Mesendoderm (in vitro differentiated cells): ENCODE measurements around the gene SOX6.

ENCODE experiments used
- DNase-seq: peaks from one replicate; pipeline ENCODE4 v3.0.0; 2013
- H2AK5ac ChIP-seq: 2 replicates; pipeline ENCODE4 v1.6.1; 2013; ENCODE audit warnings: low read length, inconsistent platforms
- H2BK120ac ChIP-seq: 2 replicates; pipeline ENCODE4 v1.6.1; 2013; ENCODE audit warnings: low read depth, mild to moderate bottlenecking, low read length, moderate library complexity, mixed read lengths
- H2BK15ac ChIP-seq: replicated peaks from 2 replicates; pipeline ENCODE4 v1.6.1; 2013; ENCODE audit warnings: low read depth, mild to moderate bottlenecking, moderate library complexity
- H2BK5ac ChIP-seq: 2 replicates; pipeline ENCODE4 v1.6.1; 2013; ENCODE audit warnings: low read length, inconsistent platforms
- H3K18ac ChIP-seq: 2 replicates; pipeline ENCODE4 v1.6.1; 2013; ENCODE audit warnings: mild to moderate bottlenecking, low read length, mixed read lengths
- H3K23ac ChIP-seq: one replicate; pipeline ENCODE4 v1.6.1; 2013; ENCODE audit warnings: low read length
- H3K27ac ChIP-seq: 2 replicates; pipeline ENCODE4 v1.5.1; 2013; ENCODE audit warnings: low read depth, mild to moderate bottlenecking, inconsistent platforms, low read length, moderate library complexity
- H3K27me3 ChIP-seq: 2 replicates; pipeline ENCODE4 v1.6.1; 2013; ENCODE audit warnings: low read length, control low read depth, mild to moderate bottlenecking, inconsistent platforms; ENCODE audit not compliant: insufficient read depth, poor library complexity
- H3K36me3 ChIP-seq: 2 replicates; pipeline ENCODE4 v1.6.1; 2013; ENCODE audit warnings: low read length, inconsistent platforms; ENCODE audit not compliant: control insufficient read depth, insufficient read depth
- H3K4ac ChIP-seq: one replicate; pipeline ENCODE4 v1.6.1; 2013; ENCODE audit warnings: low read depth, mild to moderate bottlenecking, low read length, moderate library complexity
- H3K4me1 ChIP-seq: 2 replicates; pipeline ENCODE4 v1.6.1; 2013; ENCODE audit warnings: low read depth, low read length, inconsistent platforms; ENCODE audit not compliant: control insufficient read depth
- H3K4me2 ChIP-seq: 2 replicates; pipeline ENCODE4 v1.6.1; 2013; ENCODE audit warnings: low read length
- H3K4me3 ChIP-seq: 2 replicates; pipeline ENCODE4 v1.5.1; 2013; ENCODE audit warnings: mild to moderate bottlenecking, low read length
- H3K56ac ChIP-seq: one replicate; pipeline ENCODE4 v1.6.1; 2013; ENCODE audit warnings: low read length
- H3K79me1 ChIP-seq: 2 replicates; pipeline ENCODE4 v1.6.1; 2013; ENCODE audit warnings: low read length, inconsistent platforms
- H3K79me2 ChIP-seq: 2 replicates; pipeline ENCODE4 v1.6.1; 2013; ENCODE audit warnings: mild to moderate bottlenecking, low read length; ENCODE audit not compliant: control insufficient read depth, insufficient read depth
- H3K9ac ChIP-seq: 2 replicates; pipeline ENCODE4 v1.6.1; 2013; ENCODE audit warnings: low read length, inconsistent platforms
- H4K5ac ChIP-seq: one replicate; pipeline ENCODE4 v1.6.1; 2013; ENCODE audit warnings: low read length
- H4K8ac ChIP-seq: one replicate; pipeline ENCODE4 v1.6.1; 2013; ENCODE audit warnings: low read depth, mild to moderate bottlenecking, control low read depth, low read length, moderate library complexity
- WGBS: extraction: QIAGEN DNeasy Blood & Tissue Kit; methylation state at CpG from one replicate; pipeline ENCODE4 v1.1.7; 2013; ENCODE audit warnings: low lambda C conversion rate, missing lambda C conversion rate; ENCODE audit not compliant: insufficient coverage; ENCODE audit errors: extremely low coverage; 5-methylcytosine and 5-hydroxymethylcytosine counted together

SOX6 gene

GRCh38 chr11:16133867-16134266 is 222.5 kb downstream of the SOX6 start:
- Histone ChIP-seq H2AK5ac (no peak overlapping the region), H3K36me3 (no peaks in the 10 kb centered on the region), H4K5ac (no peak overlapping the region), H3K27ac (no peak overlapping the region), H3K4ac (no peak overlapping the region), H3K23ac (no peak overlapping the region), H3K79me2 (no peaks in the 10 kb centered on the region), H3K4me2 (no peak overlapping the region), H4K8ac (no peak overlapping the region), H3K79me1 (no peaks in the 10 kb centered on the region), H3K18ac (no peak overlapping the region), H3K27me3 (no peaks in the 10 kb centered on the region), H3K56ac (no peak overlapping the region), H2BK5ac (no peak overlapping the region), H2BK120ac (no peak overlapping the region), H3K9ac (no peak overlapping the region), H3K4me3 (no peak overlapping the region), H3K4me1 (no peaks in the 10 kb centered on the region), H2BK15ac (no peak overlapping the region)
- no peak for DNase-seq
- no CpG with 5 or more reads among the region's 3 CpGs for WGBS

- no peak overlapping the region for H3K4me3 ChIP-seq
- H3K18ac ChIP-seq = no peak overlapping the region
- H2AK5ac ChIP-seq = no peak overlapping the region
- no peaks in the 10 kb centered on the region for H3K79me2 ChIP-seq
- DNase-seq = no peak
- no peaks in the 10 kb centered on the region for H3K27me3 ChIP-seq
- no peaks in the 10 kb centered on the region for H3K4me1 ChIP-seq
- H3K9ac ChIP-seq = no peak overlapping the region
- no peak overlapping the region for H4K5ac ChIP-seq
- H3K27ac ChIP-seq = no peak overlapping the region
- no peak overlapping the region for H2BK120ac ChIP-seq
- no peak overlapping the region for H2BK15ac ChIP-seq
- no peak overlapping the region for H3K23ac ChIP-seq
- no peak overlapping the region for H4K8ac ChIP-seq
- no peak overlapping the region for H3K4ac ChIP-seq
- H2BK5ac ChIP-seq = no peak overlapping the region
- no peak overlapping the region for H3K56ac ChIP-seq
- no peaks in the 10 kb centered on the region for H3K79me1 ChIP-seq
- no peak overlapping the region for H3K4me2 ChIP-seq
- no peaks in the 10 kb centered on the region for H3K36me3 ChIP-seq
These were observed 228.6 kb downstream of the SOX6 start for GRCh38 chr11:16127732-16128131.

- Histone ChIP-seq H2BK120ac (no peak overlapping the region), H3K36me3 (no peaks in the 10 kb centered on the region), H3K4me2 (no peak overlapping the region), H3K23ac (no peak overlapping the region), H3K79me1 (no peaks in the 10 kb centered on the region), H3K79me2 (no peaks in the 10 kb centered on the region), H4K8ac (no peak overlapping the region), H2BK5ac (no peak overlapping the region), H3K56ac (no peak overlapping the region), H3K18ac (no peak overlapping the region), H2AK5ac (no peak overlapping the region), H3K4ac (no peak overlapping the region), H3K4me1 (no peaks in the 10 kb centered on the region), H3K27ac (no peak overlapping the region), H4K5ac (no peak overlapping the region), H3K27me3 (no peaks in the 10 kb centered on the region), H3K9ac (no peak overlapping the region), H2BK15ac (no peak overlapping the region), H3K4me3 (no peak overlapping the region)
- DNase-seq = peak; percentile 75
These were observed 230.0 kb downstream of the SOX6 start for GRCh38 chr11:16126362-16126761.

GRCh38 chr11:16125796-16126195 is 230.6 kb downstream of the SOX6 start:
- H3K4ac ChIP-seq = no peak overlapping the region

DNA sequence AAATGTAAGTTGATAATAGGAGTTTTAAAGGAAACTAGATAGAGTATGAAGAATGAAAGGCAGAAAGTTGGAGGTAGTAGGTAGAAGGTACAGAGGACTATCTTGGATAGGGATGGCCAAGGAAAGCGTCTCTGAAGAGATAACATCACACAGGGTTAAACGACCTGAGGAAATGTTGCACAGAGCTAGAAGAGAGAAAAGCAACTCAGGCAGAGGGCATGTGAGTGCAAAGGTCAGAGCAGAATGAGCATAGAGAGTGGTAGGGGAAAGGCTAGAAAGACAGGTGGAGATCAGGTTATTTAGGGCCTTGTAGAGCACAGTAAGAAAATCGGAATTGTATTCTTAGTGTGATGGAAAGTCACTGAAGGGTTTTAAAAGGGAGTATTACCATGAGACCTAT is 232.0 kb downstream of the SOX6 start:
- Histone ChIP-seq H2BK120ac (no peak overlapping the region), H3K23ac (no peak overlapping the region), H3K4me3 (no peak overlapping the region), H3K9ac (no peak overlapping the region), H3K36me3 (no peaks in the 10 kb centered on the region), H3K18ac (no peak overlapping the region), H4K5ac (no peak overlapping the region), H3K4me1 (no peaks in the 10 kb centered on the region), H3K27ac (no peak overlapping the region), H2BK15ac (no peak overlapping the region), H3K4ac (no peak overlapping the region), H3K79me1 (no peaks in the 10 kb centered on the region), H2BK5ac (no peak overlapping the region), H3K4me2 (no peak overlapping the region), H4K8ac (no peak overlapping the region), H3K27me3 (no peaks in the 10 kb centered on the region), H2AK5ac (no peak overlapping the region), H3K79me2 (no peaks in the 10 kb centered on the region), H3K56ac (no peak overlapping the region)
- WGBS = no CpG with 5 or more reads among the region's 3 CpGs
- DNase-seq = no peak

More at GRCh38 chr11:16125796-16126195, 230.6 kb downstream of the SOX6 start:
- H3K27ac ChIP-seq = no peak overlapping the region
- H3K23ac ChIP-seq = no peak overlapping the region
- H2AK5ac ChIP-seq = no peak overlapping the region
- H4K8ac ChIP-seq = no peak overlapping the region
- H3K27me3 ChIP-seq = no peaks in the 10 kb centered on the region
- DNase-seq = no peak
- no peaks in the 10 kb centered on the region for H3K79me1 ChIP-seq
- no peaks in the 10 kb centered on the region for H3K79me2 ChIP-seq
- no peak overlapping the region for H3K18ac ChIP-seq
- no peak overlapping the region for H4K5ac ChIP-seq
- H2BK15ac ChIP-seq = no peak overlapping the region
- H3K4me3 ChIP-seq = no peak overlapping the region
- H3K4me1 ChIP-seq = no peaks in the 10 kb centered on the region
- no peak overlapping the region for H3K9ac ChIP-seq
- H2BK5ac ChIP-seq = no peak overlapping the region
- no peaks in the 10 kb centered on the region for H3K36me3 ChIP-seq
- no peak overlapping the region for H2BK120ac ChIP-seq
- H3K56ac ChIP-seq = no peak overlapping the region
- H3K4me2 ChIP-seq = no peak overlapping the region

DNA sequence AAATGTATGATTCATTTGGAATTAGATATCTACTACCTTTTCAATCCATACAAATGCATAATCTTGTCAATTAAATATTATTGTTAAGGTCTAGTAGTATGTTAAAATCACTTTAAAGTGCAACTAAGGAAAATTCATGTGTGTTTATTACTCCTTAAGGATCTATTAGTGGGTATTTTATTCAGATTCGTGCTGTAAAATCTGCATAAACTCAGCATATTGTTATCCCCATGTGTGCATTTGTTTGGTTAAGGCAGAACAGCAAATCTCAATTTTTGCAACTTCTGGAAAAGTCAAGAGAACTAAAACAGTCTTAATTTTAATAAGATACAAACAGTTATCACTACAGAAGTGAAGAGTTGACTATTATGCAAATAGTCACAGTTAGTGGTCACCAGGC is 234.5 kb downstream of the SOX6 start:
- Histone ChIP-seq H3K9ac (no peak overlapping the region), H2AK5ac (no peak overlapping the region), H3K27ac (no peak overlapping the region), H2BK5ac (no peak overlapping the region), H3K4ac (no peak overlapping the region), H3K56ac (no peak overlapping the region), H3K79me1 (no peaks in the 10 kb centered on the region), H3K18ac (no peak overlapping the region), H4K8ac (no peak overlapping the region), H2BK120ac (no peak overlapping the region), H3K36me3 (no peaks in the 10 kb centered on the region), H3K23ac (no peak overlapping the region), H4K5ac (no peak overlapping the region), H3K27me3 (no peaks in the 10 kb centered on the region), H3K4me1 (no peaks in the 10 kb centered on the region), H3K79me2 (no peaks in the 10 kb centered on the region), H2BK15ac (no peak overlapping the region), H3K4me2 (no peak overlapping the region), H3K4me3 (no peak overlapping the region)
- WGBS = no CpG with 5 or more reads among the region's 1 CpG
- DNase-seq = no peak
